Head of caudate nucleus (tissue), 42 donors: Measurements from ENCODE around the gene AQP6.

Source experiments
- DNase-seq, 42 donors: peaks; one replicate each; pipeline versions ENCODE4 v3.0.0 to v3.0.0-alpha.2; 2020 to 2021; ENCODE audit warnings: mixed read lengths in 7 of 42
- intact Hi-C: fragments of 100-400 bp; cut with DNase I; formaldehyde crosslinking; loops from one replicate; pipeline ENCODE4 v1.15.0; 2022

Gene AQP6

GRCh38 chr12:49953151-49953550 lies 19.6 kb upstream of the AQP6 start:
- no peak for DNase-seq
- intact Hi-C loops, result no loop called here

- DNase-seq, result no peak
- intact Hi-C loops, result no loop called here
These were observed 18.5 kb upstream of the AQP6 start for GRCh38 chr12:49953961-49954846.

GRCh38 chr12:49954863-49955830 lies 17.6 kb upstream of the AQP6 start:
- no peak for DNase-seq
- intact Hi-C loops, result no loop called here

GRCh38 chr12:49955899-49956662 lies 16.7 kb upstream of the AQP6 start:
- DNase-seq, result no peak
- intact Hi-C loops, result no loop called here

GRCh38 chr12:49956663-49957569 lies 15.8 kb upstream of the AQP6 start:
- intact Hi-C loops, result no loop called here
- DNase-seq, result no peak

GRCh38 chr12:49957570-49957967 lies 15.2 kb upstream of the AQP6 start:
- no peak for DNase-seq
- intact Hi-C loops, result no loop called here

GRCh38 chr12:49959685-49960473 lies 12.9 kb upstream of the AQP6 start:
- intact Hi-C loops, result loop anchor here (5.0 to 10.0 kb wide), 2 partner anchors 53 to 215 kb away; no protein-coding TSS in a partner anchor
- DNase-seq, result no peak

- intact Hi-C loops, result loop anchor here (5.0 to 10.0 kb wide), 2 partner anchors 53 to 214 kb away; no protein-coding TSS in a partner anchor
- no peak for DNase-seq
These were observed 12.2 kb upstream of the AQP6 start for GRCh38 chr12:49960474-49961110.

- DNase-seq, result no peak
- intact Hi-C loops, result loop anchor here (5.0 to 10.0 kb wide), 2 partner anchors 54 to 213 kb away; no protein-coding TSS in a partner anchor
These were observed 11.4 kb upstream of the AQP6 start, which contains the start of gene AQP5 for GRCh38 chr12:49961111-49961922. TSS of gene AQP5 (plus strand) at chr12:49961872. CDS start at chr12:49962018, 146 bp downstream.

- DNase-seq, result no peak
- intact Hi-C loops, result loop anchor here (5.0 to 10.0 kb wide), 2 partner anchors 55 to 213 kb away; no protein-coding TSS in a partner anchor
These were observed 10.6 kb upstream of the AQP6 start for GRCh38 chr12:49961993-49962764.

GRCh38 chr12:49962861-49963765 lies 9.6 kb upstream of the AQP6 start:
- intact Hi-C loops, result loop anchor here (5.0 to 10.0 kb wide), 2 partner anchors 56 to 212 kb away; no protein-coding TSS in a partner anchor
- peak in 30 of 42 donors; percentile 32 to 88 (median 60) for DNase-seq

- DNase-seq, result no peak
- intact Hi-C loops, result loop anchor here (5.0 to 10.0 kb wide), 2 partner anchors 57 to 211 kb away; no protein-coding TSS in a partner anchor
These were observed 8.6 kb upstream of the AQP6 start for GRCh38 chr12:49963976-49964815.
